AG04450 (cell line): ENCODE results near the gene HLA-DMB. TPM values are rescaled to one million over a fixed set of nuclear protein-coding genes. Genes with fewer than 3 reads are reported as not detected.

ENCODE experiments used
- CTCF ChIA-PET: fragments of 300-600, 350-600 bp; formaldehyde crosslinking; extraction: SDS; loops from one replicate; lab custom pipeline; 2022; ENCODE audit warnings: antibody characterized with exemption, inconsistent platforms; lab: Charles Lee
- POLR2A ChIA-PET: fragments of 350-600 bp; formaldehyde crosslinking; extraction: SDS; loops from one replicate; lab custom pipeline; 2021; ENCODE audit warnings: antibody characterized with exemption, inconsistent platforms; lab: Yijun Ruan, JAX
- DNase-seq: peaks from one replicate; pipeline ENCODE4 v3.0.0-alpha.2; 2011; ENCODE audit warnings: low read depth, low spot score
- H3K27ac ChIP-seq: one replicate; pipeline ENCODE4 v1.5.1; 2012; ENCODE audit warnings: low read depth, low read length, control low read depth
- H3K27me3 ChIP-seq: one replicate; pipeline ENCODE4 v1.6.0; 2012; ENCODE audit warnings: low read length; ENCODE audit not compliant: control insufficient read depth, insufficient read depth
- H3K4me3 ChIP-seq: 2 replicates; pipeline ENCODE4 v1.5.1; 2011; ENCODE audit warnings: mild to moderate bottlenecking, low read depth, low read length, control low read depth
- H3K9me3 ChIP-seq: 2 replicates; pipeline ENCODE4 v1.5.1; 2012; ENCODE audit warnings: low read length; ENCODE audit not compliant: control insufficient read depth, insufficient read depth
- CTCF ChIP-seq: IDR thresholded peaks from 2 replicates; pipeline ENCODE4 v1.5.1; 2011; ENCODE audit warnings: low read depth, low read length, control low read depth, inconsistent platforms
- polyA plus RNA-seq: library from polyadenylated mRNA; depleted of rRNA; stranded (reverse); fragments of >200 nt; gene quantifications from 2 replicates; pipeline ENCODE4 v1.2.3, GENCODE V29; 2011

Gene HLA-DMB
- polyA plus RNA-seq, 1 experiment = 0.12 TPM

GRCh38 chr6:32972353-32973143 is 31.7 kb upstream of the HLA-DMB start:
- no peaks in the 10 kb centered on the region for H3K27me3 ChIP-seq
- no peak for DNase-seq
- H3K4me3 ChIP-seq = peak overlapping the region; percentile 99
- TF ChIP-seq CTCF = no peak
- POLR2A ChIA-PET = interaction anchor here (0.6 to 8.3 kb wide), 46 partner anchors 9 to 1233 kb away, joined by 3 to 199 read pairs (median 6); partner anchors contain the start of genes EHMT2, HLA-DMA, HLA-DMB and MSH5
- peaks cover 5% of the 10 kb centered on the region; the same call in 1 of the 2 replicates for H3K9me3 ChIP-seq
- peak overlapping the region; percentile 57 for H3K27ac ChIP-seq
- CTCF ChIA-PET = interaction anchor here (1.1 to 3.7 kb wide), 9 partner anchors 10 to 134 kb away, joined by 3 to 29 read pairs (median 17); partner anchors contain the start of genes HLA-DMA and TAP2

GRCh38 chr6:32971581-32972352 is 30.9 kb upstream of the HLA-DMB start:
- Histone ChIP-seq H3K27ac (peak overlapping the region; percentile 100), H3K4me3 (peak overlapping the region; percentile 99), H3K9me3 (peaks cover 5% of the 10 kb centered on the region; the same call in 1 of the 2 replicates), H3K27me3 (no peaks in the 10 kb centered on the region)
- CTCF ChIA-PET = interaction anchor here (1.0 to 3.7 kb wide), 12 partner anchors 11 to 776 kb away, joined by 3 to 29 read pairs (median 4); partner anchors contain the start of genes HLA-DMA and TAP2
- POLR2A ChIA-PET = interaction anchor here (0.6 to 8.3 kb wide), 62 partner anchors 8 to 1707 kb away, joined by 3 to 199 read pairs (median 5); partner anchors contain the start of genes ATF6B, B3GALT4, CUTA and EHMT2
- DNase-seq = peak; percentile 100
- TF ChIP-seq CTCF = 0 out of 2 replicates have a peak, but pooled peaks have one; percentile 14

GRCh38 chr6:32971242-32971580 is 30.4 kb upstream of the HLA-DMB start:
- no peaks in the 10 kb centered on the region for H3K27me3 ChIP-seq
- H3K9me3 ChIP-seq = peaks cover 5% of the 10 kb centered on the region; the same call in 1 of the 2 replicates
- TF ChIP-seq CTCF = no peak
- H3K4me3 ChIP-seq = peak overlapping the region; percentile 85
- ChIA-PET CTCF (interaction anchor here (1.0 to 3.7 kb wide), 11 partner anchors 11 to 775 kb away, joined by 3 to 29 read pairs (median 5); partner anchors contain the start of genes HLA-DMA and TAP2), POLR2A (interaction anchor here (0.6 to 8.3 kb wide), 33 partner anchors 10 to 1164 kb away, joined by 3 to 199 read pairs (median 6); partner anchors contain the start of genes ATF6B, B3GALT4, CUTA and HLA-DMA)
- peak overlapping the region; percentile 100 for H3K27ac ChIP-seq
- DNase-seq = no peak

DNA sequence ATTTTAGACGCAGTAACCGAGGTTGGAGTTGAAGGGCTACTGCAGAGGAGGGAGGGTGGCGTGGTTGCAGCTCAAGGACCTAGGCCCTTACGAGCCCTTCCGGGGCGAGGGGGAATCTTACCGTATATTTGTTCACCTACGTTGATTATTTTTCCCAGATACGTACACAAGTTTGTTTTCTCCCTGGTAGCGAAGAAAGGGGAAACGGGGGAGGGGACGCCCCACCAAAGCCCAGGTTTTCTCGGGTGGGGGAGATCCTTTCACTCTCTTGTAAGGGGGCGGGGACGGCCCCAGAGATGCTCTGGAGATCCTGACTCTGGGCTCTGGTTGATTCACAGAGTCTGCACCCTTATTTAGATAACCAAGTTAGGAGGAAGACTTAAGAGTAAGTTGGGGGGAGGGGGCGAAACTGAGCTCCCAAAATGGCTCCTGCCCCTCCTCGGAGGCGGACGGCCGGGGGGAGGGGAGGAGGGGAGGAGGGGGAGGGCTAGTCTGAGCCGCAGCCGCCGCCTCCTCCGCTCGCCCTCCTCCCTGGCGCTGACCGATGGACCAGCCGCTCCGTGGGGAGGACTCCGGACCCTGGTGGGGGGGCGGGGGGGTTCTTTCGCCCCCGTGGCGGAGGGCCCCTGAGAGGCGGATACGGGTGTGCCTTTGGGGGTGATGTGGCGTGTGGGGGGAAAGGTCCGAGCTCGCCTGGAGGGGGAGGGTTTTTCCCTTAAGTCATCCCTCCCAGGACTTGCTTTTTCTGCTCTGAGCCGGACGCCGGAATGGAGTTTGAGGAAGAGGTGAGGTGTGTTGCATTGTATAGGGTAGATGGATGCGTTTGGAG is 29.8 kb upstream of the HLA-DMB start:
- peak overlapping the region; percentile 85 for H3K4me3 ChIP-seq
- POLR2A ChIA-PET = interaction anchor here (0.6 to 8.3 kb wide), 21 partner anchors 11 to 1164 kb away, joined by 3 to 199 read pairs (median 12); partner anchors contain the start of genes B3GALT4, HLA-DMA, HLA-DMB and HSD17B8
- peaks cover 5% of the 10 kb centered on the region; the same call in 1 of the 2 replicates for H3K9me3 ChIP-seq
- H3K27me3 ChIP-seq = no peaks in the 10 kb centered on the region
- CTCF ChIA-PET = interaction anchor here (0.7 to 3.7 kb wide), 8 partner anchors 14 to 132 kb away, joined by 3 to 29 read pairs (median 19); partner anchors contain the start of genes HLA-DMA and TAP2
- no peak for TF ChIP-seq CTCF
- DNase-seq = peak; percentile 86
- H3K27ac ChIP-seq = peak overlapping the region; percentile 100
